ENCODE results near the gene ITGAE.

The ITGAE gene

GRCh38 chr17:3695129-3695722, 105.8 kb downstream of the ITGAE start:
- DNase-seq (ENCODE audit: low read depth in 2 of 2): no peak

- DNase-seq (ENCODE audit: low read depth in 2 of 2): no peak
These were observed 107.2 kb downstream of the ITGAE start for GRCh38 chr17:3693829-3694231.

GRCh38 chr17:3693141-3693540, 107.8 kb downstream of the ITGAE start:
- no peak for DNase-seq (ENCODE audit: low read depth in 2 of 2)

- DNase-seq (ENCODE audit: low read depth in 2 of 2): no peak
These were observed 108.6 kb downstream of the ITGAE start for GRCh38 chr17:3692346-3692745.

GRCh38 chr17:3691617-3692067, 109.3 kb downstream of the ITGAE start:
- DNase-seq (ENCODE audit: low read depth in 2 of 2): no peak

GRCh38 chr17:3690094-3690715, 110.8 kb downstream of the ITGAE start:
- no peak for DNase-seq (ENCODE audit: low read depth in 2 of 2)

- DNase-seq (ENCODE audit: low read depth in 2 of 2): no peak
These were observed 111.5 kb downstream of the ITGAE start for GRCh38 chr17:3689262-3690093.

- no peak for DNase-seq (ENCODE audit: low read depth in 2 of 2)
These were observed 112.1 kb downstream of the ITGAE start for GRCh38 chr17:3688852-3689261.

GRCh38 chr17:3688027-3688553, 112.9 kb downstream of the ITGAE start:
- no peak for DNase-seq (ENCODE audit: low read depth in 2 of 2)

- DNase-seq (ENCODE audit: low read depth in 2 of 2): no peak
These were observed 115.8 kb downstream of the ITGAE start for GRCh38 chr17:3685174-3685573.

- DNase-seq (ENCODE audit: low read depth in 2 of 2): no peak
These were observed 117.9 kb downstream of the ITGAE start for GRCh38 chr17:3683054-3683511.

GRCh38 chr17:3682033-3682432, 119.0 kb downstream of the ITGAE start:
- no peak for DNase-seq (ENCODE audit: low read depth in 2 of 2)

GRCh38 chr17:3681565-3681964, 119.4 kb downstream of the ITGAE start:
- DNase-seq (ENCODE audit: low read depth in 2 of 2): no peak

- DNase-seq (ENCODE audit: low read depth in 2 of 2): no peak
These were observed 119.9 kb downstream of the ITGAE start for GRCh38 chr17:3681057-3681456.

GRCh38 chr17:3679531-3680126, 121.4 kb downstream of the ITGAE start:
- no peak for DNase-seq (ENCODE audit: low read depth in 2 of 2)

GRCh38 chr17:3678821-3679530, 122.0 kb downstream of the ITGAE start:
- DNase-seq (ENCODE audit: low read depth in 2 of 2): no peak

GRCh38 chr17:3678095-3678820, 122.7 kb downstream of the ITGAE start:
- no peak for DNase-seq (ENCODE audit: low read depth in 2 of 2)

- DNase-seq (ENCODE audit: low read depth in 2 of 2): no peak
These were observed 125.1 kb downstream of the ITGAE start for GRCh38 chr17:3675886-3676285.

GRCh38 chr17:3672571-3672970, 128.4 kb downstream of the ITGAE start:
- no peak for DNase-seq (ENCODE audit: low read depth in 2 of 2)

- DNase-seq (ENCODE audit: low read depth in 2 of 2): no peak
These were observed 131.4 kb downstream of the ITGAE start for GRCh38 chr17:3669548-3669947.

- DNase-seq (ENCODE audit: low read depth in 2 of 2): no peak
These were observed 132.0 kb downstream of the ITGAE start for GRCh38 chr17:3669085-3669347.
